Measurements from ENCODE around the gene CDX2.

GRCh38 chr13:27967736-27968315 lies 1.3 kb downstream of the CDX2 start:
- TF ChIP-seq CTCF (conservative IDR thresholded peaks at IDR 0.05): no peak
- no peak for TF ChIP-seq ZFX (IDR thresholded peaks at IDR 0.05)
